Upper lobe of right lung (tissue), 1 donor: ENCODE measurements around the gene ABCA10. TPM values are rescaled to one million over a fixed set of nuclear protein-coding genes. Genes with fewer than 3 reads are reported as not detected.

Experiments
- ATAC-seq: fragments of 200-7000 bp; cut with Tn5 transposase; one replicate; pipeline ENCODE4 v1.9.1; 2020; ENCODE audit warnings: mild to moderate bottlenecking, moderate library complexity
- DNase-seq: peaks from one replicate; pipeline ENCODE4 v3.0.0-alpha.2; 2020
- H3K27ac ChIP-seq: fragments of 200-600 bp; one replicate; pipeline ENCODE4 v1.8.0; 2022
- H3K27me3 ChIP-seq: fragments of 200-600 bp; one replicate; pipeline ENCODE4 v1.8.0; 2022; ENCODE audit warnings: mild to moderate bottlenecking
- H3K36me3 ChIP-seq: fragments of 200-600 bp; one replicate; pipeline ENCODE4 v1.8.0; 2022
- H3K4me1 ChIP-seq: fragments of 200-600 bp; one replicate; pipeline ENCODE4 v1.8.0; 2022
- H3K4me3 ChIP-seq: fragments of 200-600 bp; one replicate; pipeline ENCODE4 v1.8.0; 2022; ENCODE audit warnings: mild to moderate bottlenecking
- H3K9me3 ChIP-seq: fragments of 200-600 bp; one replicate; pipeline ENCODE4 v1.8.0; 2022
- CTCF ChIP-seq: fragments of 200-600 bp; IDR thresholded peaks from one replicate; pipeline ENCODE4 v1.8.0; 2022; ENCODE audit warnings: antibody characterized with exemption
- intact Hi-C: fragments of 100-400 bp; cut with DNase I; formaldehyde crosslinking; loops from one replicate; pipeline ENCODE4 v1.11.0; 2022
- total RNA-seq: library from RNA; stranded (reverse); fragmentation: NEBNext Ultra II Directional; extraction: Animal tissue kit (Norgen Biotek cat#: 25700); gene quantifications from one replicate; pipeline ENCODE4 v1.2.1, GENCODE V29; 2021
- donor health status: DM: no; HTN: yes; CAD: no; lungs with severe emphysema.

The ABCA10 gene
- total RNA-seq, 1 donor from 2014 or later: 9.2 TPM

- Histone ChIP-seq H3K27me3 (no peaks in the 10 kb centered on the region), H3K4me3 (no peak overlapping the region), H3K4me1 (no peaks in the 10 kb centered on the region), H3K36me3 (no peaks in the 10 kb centered on the region), H3K27ac (no peak overlapping the region), H3K9me3 (no peaks in the 10 kb centered on the region)
- no peak for TF ChIP-seq CTCF
- no peak for ATAC-seq
- intact Hi-C loops: no loop called here
- DNase-seq: no peak
These were observed 5.8 kb downstream of the ABCA10 start for GRCh38 chr17:69222707-69223258.

GRCh38 chr17:69220098-69220497 is 8.5 kb downstream of the ABCA10 start:
- H3K27me3 ChIP-seq: no peaks in the 10 kb centered on the region
- TF ChIP-seq CTCF: no peak
- ATAC-seq (no peak), DNase-seq (no peak)
- no peaks in the 10 kb centered on the region for H3K4me1 ChIP-seq
- intact Hi-C loops: no loop called here
- H3K27ac ChIP-seq: no peak overlapping the region
- no peaks in the 10 kb centered on the region for H3K36me3 ChIP-seq
- no peak overlapping the region for H3K4me3 ChIP-seq
- no peaks in the 10 kb centered on the region for H3K9me3 ChIP-seq

GRCh38 chr17:69218986-69219385 is 9.6 kb downstream of the ABCA10 start:
- Histone ChIP-seq H3K36me3 (no peaks in the 10 kb centered on the region), H3K27me3 (no peaks in the 10 kb centered on the region), H3K4me3 (no peak overlapping the region), H3K27ac (no peak overlapping the region), H3K9me3 (no peaks in the 10 kb centered on the region), H3K4me1 (no peaks in the 10 kb centered on the region)
- DNase-seq (no peak), ATAC-seq (no peak)
- TF ChIP-seq CTCF: no peak
- intact Hi-C loops: no loop called here

- H3K36me3 ChIP-seq: no peaks in the 10 kb centered on the region
- no peaks in the 10 kb centered on the region for H3K9me3 ChIP-seq
- no peak for ATAC-seq
- TF ChIP-seq CTCF: no peak
- H3K4me1 ChIP-seq: no peaks in the 10 kb centered on the region
- no peak overlapping the region for H3K4me3 ChIP-seq
- intact Hi-C loops: no loop called here
- H3K27me3 ChIP-seq: no peaks in the 10 kb centered on the region
- no peak overlapping the region for H3K27ac ChIP-seq
- no peak for DNase-seq
These were observed 15.4 kb downstream of the ABCA10 start for GRCh38 chr17:69213059-69213813.

DNA sequence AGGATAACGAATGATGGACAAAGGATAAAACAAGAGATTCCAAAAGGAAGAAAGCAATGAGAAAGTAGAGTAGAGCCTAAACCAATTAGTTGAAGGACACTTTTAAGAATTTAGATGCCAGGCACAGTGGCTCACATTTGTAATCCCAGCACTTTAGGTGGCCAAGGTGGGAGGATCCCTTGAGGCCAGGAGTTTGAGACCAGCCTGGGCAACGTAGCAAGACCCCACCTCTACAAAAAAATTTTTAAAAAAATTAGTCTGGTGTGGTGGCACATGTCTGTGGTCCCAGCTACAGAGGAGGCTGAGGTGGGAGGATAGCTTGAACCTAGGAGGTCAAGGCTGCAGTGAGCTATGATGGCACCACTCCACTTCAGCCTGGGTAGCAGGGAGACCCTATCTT is 20.0 kb downstream of the ABCA10 start:
- intact Hi-C loops: no loop called here
- H3K4me1 ChIP-seq: no peaks in the 10 kb centered on the region
- DNase-seq: no peak
- H3K27me3 ChIP-seq: no peaks in the 10 kb centered on the region
- ATAC-seq: no peak
- no peak overlapping the region for H3K27ac ChIP-seq
- no peak for TF ChIP-seq CTCF
- no peak overlapping the region for H3K4me3 ChIP-seq
- no peaks in the 10 kb centered on the region for H3K36me3 ChIP-seq
- no peaks in the 10 kb centered on the region for H3K9me3 ChIP-seq
